ENCODE results near the gene CSTF2.

Gene CSTF2

GRCh38 chrX:100868273-100868672 lies 48.1 kb downstream of the CSTF2 start:
- Histone ChIP-seq H3K4me3 (ENCODE audit: low read length) (no peak overlapping the region), H4K20me1 (ENCODE audit: control insufficient read depth, insufficient read depth, low read depth, low read length) (no peaks in the 10 kb centered on the region), H3K4me2 (ENCODE audit: low read length) (no peak overlapping the region), H3K27ac (ENCODE audit: low read depth, low read length) (no peak overlapping the region), H3K4me1 (ENCODE audit: control insufficient read depth, low read length) (no peaks in the 10 kb centered on the region), H3K36me3 (ENCODE audit: control insufficient read depth, low read length) (no peaks in the 10 kb centered on the region), H3K79me2 (ENCODE audit: control insufficient read depth, low read length) (no peaks in the 10 kb centered on the region), H3F3A (ENCODE audit: control insufficient read depth, insufficient read depth) (no peaks in the 10 kb centered on the region), H3K27me3 (ENCODE audit: control insufficient read depth, low read length) (no peaks in the 10 kb centered on the region), H3K9me2 (replicated peaks; ENCODE audit: control insufficient read depth, low read length) (no peaks in the 10 kb centered on the region), H3K9me3 (ENCODE audit: control insufficient read depth, insufficient read depth, low read length) (no peaks in the 10 kb centered on the region)
- no peak for TF ChIP-seq EZH2phosphoT487 (IDR thresholded peaks at IDR 0.05; ENCODE audit: borderline replicate concordance, low read length)
- no peak for TF ChIP-seq CTCF (IDR thresholded peaks at IDR 0.05; ENCODE audit: low read depth, low read length, poor library complexity, severe bottlenecking)

DNA sequence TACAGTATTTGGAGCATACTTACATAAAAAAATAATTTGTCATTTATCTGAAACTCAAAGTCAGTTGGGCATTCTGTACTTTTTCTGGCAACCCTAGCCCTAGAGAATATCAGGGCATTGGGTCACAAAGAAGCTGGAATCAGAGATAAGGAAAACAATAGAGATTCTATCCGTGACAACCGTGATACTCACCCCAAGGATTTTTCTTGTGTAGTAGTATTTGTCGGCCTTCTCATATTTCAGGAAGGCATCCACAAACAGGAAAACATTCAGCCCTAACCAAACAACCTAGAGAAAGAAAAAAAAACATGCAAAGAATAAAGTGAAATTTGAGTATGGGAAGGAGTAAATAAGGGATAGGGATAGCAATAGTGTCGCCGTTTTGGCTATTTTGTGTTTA lies 50.3 kb downstream of the CSTF2 start:
- H4K20me1 ChIP-seq (ENCODE audit: control insufficient read depth, insufficient read depth, low read depth, low read length): no peaks in the 10 kb centered on the region
- no peak overlapping the region for H3K27ac ChIP-seq (ENCODE audit: low read depth, low read length)
- H3K4me2 ChIP-seq (ENCODE audit: low read length): no peak overlapping the region
- H3K9me2 ChIP-seq (replicated peaks; ENCODE audit: control insufficient read depth, low read length): no peaks in the 10 kb centered on the region
- TF ChIP-seq EZH2phosphoT487 (IDR thresholded peaks at IDR 0.05; ENCODE audit: borderline replicate concordance, low read length): no peak
- TF ChIP-seq CTCF (IDR thresholded peaks at IDR 0.05; ENCODE audit: low read depth, low read length, poor library complexity, severe bottlenecking): no peak
- no peaks in the 10 kb centered on the region for H3K4me1 ChIP-seq (ENCODE audit: control insufficient read depth, low read length)
- no peaks in the 10 kb centered on the region for H3F3A ChIP-seq (ENCODE audit: control insufficient read depth, insufficient read depth)
- H3K27me3 ChIP-seq (ENCODE audit: control insufficient read depth, low read length): no peaks in the 10 kb centered on the region
- H3K79me2 ChIP-seq (ENCODE audit: control insufficient read depth, low read length): no peaks in the 10 kb centered on the region
- H3K36me3 ChIP-seq (ENCODE audit: control insufficient read depth, low read length): no peaks in the 10 kb centered on the region
- H3K9me3 ChIP-seq (ENCODE audit: control insufficient read depth, insufficient read depth, low read length): no peaks in the 10 kb centered on the region
- H3K4me3 ChIP-seq (ENCODE audit: low read length): no peak overlapping the region

- H4K20me1 ChIP-seq (ENCODE audit: control insufficient read depth, insufficient read depth, low read depth, low read length): no peaks in the 10 kb centered on the region
- no peaks in the 10 kb centered on the region for H3K9me2 ChIP-seq (replicated peaks; ENCODE audit: control insufficient read depth, low read length)
- H3F3A ChIP-seq (ENCODE audit: control insufficient read depth, insufficient read depth): no peaks in the 10 kb centered on the region
- no peaks in the 10 kb centered on the region for H3K36me3 ChIP-seq (ENCODE audit: control insufficient read depth, low read length)
- TF ChIP-seq CTCF (IDR thresholded peaks at IDR 0.05; ENCODE audit: low read depth, low read length, poor library complexity, severe bottlenecking) (no peak), EZH2phosphoT487 (IDR thresholded peaks at IDR 0.05; ENCODE audit: borderline replicate concordance, low read length) (no peak)
- no peak overlapping the region for H3K27ac ChIP-seq (ENCODE audit: low read depth, low read length)
- H3K4me1 ChIP-seq (ENCODE audit: control insufficient read depth, low read length): no peaks in the 10 kb centered on the region
- no peak overlapping the region for H3K4me3 ChIP-seq (ENCODE audit: low read length)
- no peaks in the 10 kb centered on the region for H3K79me2 ChIP-seq (ENCODE audit: control insufficient read depth, low read length)
- no peaks in the 10 kb centered on the region for H3K27me3 ChIP-seq (ENCODE audit: control insufficient read depth, low read length)
- H3K4me2 ChIP-seq (ENCODE audit: low read length): no peak overlapping the region
- no peaks in the 10 kb centered on the region for H3K9me3 ChIP-seq (ENCODE audit: control insufficient read depth, insufficient read depth, low read length)
Measured at GRCh38 chrX:100871594-100872560, 51.7 kb downstream of the CSTF2 start.

Measured in DOHH2 (cell line).